H1 (cell line): ENCODE results near the gene AP2A1. TPM values are rescaled to one million over a fixed set of nuclear protein-coding genes. Genes with fewer than 3 reads are reported as not detected.

ENCODE experiments used
- CBX5 ChIP-seq: fragments of 300-800, 300-1000 bp; sonication (generic); IDR thresholded peaks from 2 replicates; pipeline ENCODE4 v1.7.1; 2016; ENCODE audit warnings: antibody characterized with exemption, low read length, low read depth
- CHD1 ChIP-seq: IDR thresholded peaks from 2 replicates; pipeline ENCODE4 v1.6.1; 2012; ENCODE audit warnings: low read depth, low read length, improper control_type of control experiment
- CHD7 ChIP-seq: fragments of 300-600 bp; sonication (generic); IDR thresholded peaks from 2 replicates; pipeline ENCODE4 v1.7.1; 2012; ENCODE audit warnings: low read length, moderate library complexity, mild to moderate bottlenecking, inconsistent platforms; ENCODE audit not compliant: insufficient replicate concordance
- CREB1 ChIP-seq: IDR thresholded peaks from 2 replicates; pipeline ENCODE4 v1.6.1; 2012; ENCODE audit warnings: inconsistent platforms
- FOSL1 ChIP-seq: IDR thresholded peaks from 2 replicates; pipeline ENCODE4 v1.6.1; 2011; ENCODE audit warnings: mild to moderate bottlenecking, low read depth, low read length, moderate library complexity; ENCODE audit not compliant: insufficient read depth
- GTF2F1 ChIP-seq: IDR thresholded peaks from 2 replicates; pipeline ENCODE4 v1.6.1; 2012; ENCODE audit warnings: low read depth, low read length, improper control_type of control experiment, borderline replicate concordance
- POLR2A ChIP-seq, 2 experiments: IDR thresholded peaks; 1 replicate in 1 of 2; 2 replicates in 1 of 2; pipeline ENCODE4 v1.6.1; 2011; ENCODE audit warnings: low read depth in 2 of 2, low read length in 2 of 2, mild to moderate bottlenecking in 2 of 2; ENCODE audit errors: control extremely low read depth in 1 of 2
- RBBP5 ChIP-seq: IDR thresholded peaks from 2 replicates; pipeline ENCODE4 v1.7.1; 2012; ENCODE audit warnings: low read depth, mild to moderate bottlenecking, inconsistent platforms, low read length, moderate library complexity, borderline replicate concordance
- SIRT6 ChIP-seq: IDR thresholded peaks from one replicate; pipeline ENCODE4 v1.7.1; 2012; ENCODE audit warnings: low read length, inconsistent platforms
- SRF ChIP-seq: IDR thresholded peaks from 2 replicates; pipeline ENCODE4 v1.6.1; 2011; ENCODE audit warnings: mild to moderate bottlenecking, low read depth, low read length, moderate library complexity
- TAF7 ChIP-seq: optimal IDR thresholded peaks from 2 replicates; pipeline ENCODE3; 2011; ENCODE audit warnings: low read depth, mild to moderate bottlenecking, inconsistent platforms, low read length, moderate library complexity, borderline replicate concordance
- YY1 ChIP-seq: IDR thresholded peaks from 2 replicates; pipeline ENCODE4 v1.6.1; 2011; ENCODE audit warnings: low read depth, mild to moderate bottlenecking, low read length
- polyA plus RNA-seq, 7 experiments: library from polyadenylated mRNA; depleted of rRNA in 3 of 7; stranded (reverse) in 5 of 7; unstranded in 2 of 7; fragments of >200 nt in 5 of 7; fragments of 200-250 nt in 2 of 7; gene quantifications; 1 replicate in 5 of 7; 2 replicates in 1 of 7; 4 replicates in 1 of 7; pipeline versions ENCODE4 v1.2.1 to v1.2.3, GENCODE V29; 2011 to 2013; ENCODE audit warnings: missing spikeins in 2 of 7, mixed read lengths in 2 of 7
- total RNA-seq: library from RNA; stranded (reverse); fragmentation: NEBNext Ultra II Directional; extraction: Animal tissue kit (Norgen Biotek cat#: 25700); gene quantifications from 2 replicates; pipeline ENCODE4 v1.2.1, GENCODE V29; 2021
- TF ChIP-seq, protein P1 (sequence below): IDR thresholded peaks from 2 replicates; pipeline ENCODE4 v1.6.1; 2012; ENCODE audit warnings: inconsistent platforms

AP2A1 gene
- total and polyA plus RNA-seq, 2 of the 8 experiments (the other 6 are each of a cell fraction or from before 2014, with no cell fraction given), result 105 to 106 TPM

DNA sequence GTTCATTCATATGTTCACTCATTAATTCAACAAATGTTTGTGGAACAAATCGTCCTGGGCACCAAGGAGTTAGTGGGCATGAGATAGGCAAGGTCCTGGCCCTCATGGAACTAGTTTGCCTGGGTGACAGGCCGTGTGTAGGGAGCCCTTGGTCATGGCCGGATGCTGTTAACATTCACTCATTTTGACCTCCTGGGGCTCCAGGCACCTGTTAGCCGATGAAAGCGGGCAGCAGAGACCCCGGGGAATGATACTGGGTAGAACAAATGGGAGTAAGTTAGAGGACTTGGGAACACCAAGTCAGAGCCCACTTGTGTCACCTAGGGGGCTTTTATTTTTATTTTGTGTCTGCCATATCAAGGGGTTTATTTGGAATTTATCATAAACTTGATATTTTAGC lies 57.9 kb downstream of the AP2A1 start (continued):
- no peak for TF ChIP-seq CHD7
- TF ChIP-seq POLR2A (IDR thresholded peaks at IDR 0.05; ENCODE audit: control extremely low read depth in 1 of 2, low read depth in 2 of 2, low read length in 2 of 2), result no peak
- TF ChIP-seq FOSL1, result no peak
- TF ChIP-seq, protein P1, sequence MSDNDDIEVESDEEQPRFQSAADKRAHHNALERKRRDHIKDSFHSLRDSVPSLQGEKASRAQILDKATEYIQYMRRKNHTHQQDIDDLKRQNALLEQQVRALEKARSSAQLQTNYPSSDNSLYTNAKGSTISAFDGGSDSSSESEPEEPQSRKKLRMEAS, result no peak
- TF ChIP-seq SIRT6, result no peak
- TF ChIP-seq YY1, result no peak
- no peak for TF ChIP-seq CREB1
- TF ChIP-seq CHD1, result no peak
- no peak for TF ChIP-seq GTF2F1
- no peak for TF ChIP-seq TAF7
- TF ChIP-seq SRF, result no peak
- no peak for TF ChIP-seq CBX5
- no peak for TF ChIP-seq RBBP5
- TF ChIP-seq, all 59 proteins: peak for 0
